ENCODE results near the gene HPDL.
"Not testable (repeated sequence)": the region's sequence is repeated elsewhere in the genome, so short reads cannot be mapped to it uniquely, and the experiment has no call there.

Gene HPDL

DNA sequence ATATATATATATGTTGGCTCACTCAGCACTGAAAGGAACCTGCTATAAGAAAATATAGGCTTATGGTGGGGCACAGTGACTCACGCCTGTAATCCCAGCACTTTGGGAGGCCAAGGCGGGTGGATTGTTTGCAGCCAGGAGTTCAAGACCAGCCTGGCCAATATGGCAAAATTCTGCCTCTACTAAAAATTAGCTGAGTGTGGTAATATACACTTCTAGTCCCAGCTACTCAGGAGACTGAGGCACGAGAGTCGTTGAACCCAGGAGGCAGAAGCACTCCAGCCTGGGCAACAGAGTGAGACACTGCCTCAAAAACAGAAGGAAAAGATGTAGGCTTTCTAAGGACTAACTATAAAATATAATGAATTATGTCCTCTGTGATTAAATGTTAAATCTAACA lies 28.1 kb downstream of the HPDL start:
- no peak for DNase-seq (ENCODE audit: low spot score)
- TF ChIP-seq, protein P1, sequence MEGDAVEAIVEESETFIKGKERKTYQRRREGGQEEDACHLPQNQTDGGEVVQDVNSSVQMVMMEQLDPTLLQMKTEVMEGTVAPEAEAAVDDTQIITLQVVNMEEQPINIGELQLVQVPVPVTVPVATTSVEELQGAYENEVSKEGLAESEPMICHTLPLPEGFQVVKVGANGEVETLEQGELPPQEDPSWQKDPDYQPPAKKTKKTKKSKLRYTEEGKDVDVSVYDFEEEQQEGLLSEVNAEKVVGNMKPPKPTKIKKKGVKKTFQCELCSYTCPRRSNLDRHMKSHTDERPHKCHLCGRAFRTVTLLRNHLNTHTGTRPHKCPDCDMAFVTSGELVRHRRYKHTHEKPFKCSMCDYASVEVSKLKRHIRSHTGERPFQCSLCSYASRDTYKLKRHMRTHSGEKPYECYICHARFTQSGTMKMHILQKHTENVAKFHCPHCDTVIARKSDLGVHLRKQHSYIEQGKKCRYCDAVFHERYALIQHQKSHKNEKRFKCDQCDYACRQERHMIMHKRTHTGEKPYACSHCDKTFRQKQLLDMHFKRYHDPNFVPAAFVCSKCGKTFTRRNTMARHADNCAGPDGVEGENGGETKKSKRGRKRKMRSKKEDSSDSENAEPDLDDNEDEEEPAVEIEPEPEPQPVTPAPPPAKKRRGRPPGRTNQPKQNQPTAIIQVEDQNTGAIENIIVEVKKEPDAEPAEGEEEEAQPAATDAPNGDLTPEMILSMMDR (IDR thresholded peaks at IDR 0.05): no peak
- Histone ChIP-seq H3K4me3 (no peak overlapping the region), H3K27ac (no peak overlapping the region)

DNA sequence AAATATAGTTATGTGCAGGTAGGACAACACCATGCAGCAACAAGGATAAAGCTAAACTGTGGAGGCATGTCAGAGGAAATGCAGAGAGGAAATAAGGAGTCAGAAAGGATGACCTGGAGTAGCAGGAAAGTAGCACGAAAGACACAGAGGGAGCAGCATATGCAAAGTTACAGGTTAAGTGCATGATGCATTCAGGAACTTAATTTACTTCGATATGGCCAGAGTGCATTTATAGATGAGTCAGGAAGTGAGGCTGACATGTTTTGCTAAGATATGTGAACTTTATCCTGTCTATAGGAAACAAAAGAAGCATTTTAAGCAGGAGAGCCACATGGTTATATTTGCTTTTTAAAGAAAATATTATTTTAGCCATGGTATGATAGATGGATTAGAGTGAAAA lies 29.0 kb downstream of the HPDL start:
- no peak for DNase-seq (ENCODE audit: low spot score)

DNA sequence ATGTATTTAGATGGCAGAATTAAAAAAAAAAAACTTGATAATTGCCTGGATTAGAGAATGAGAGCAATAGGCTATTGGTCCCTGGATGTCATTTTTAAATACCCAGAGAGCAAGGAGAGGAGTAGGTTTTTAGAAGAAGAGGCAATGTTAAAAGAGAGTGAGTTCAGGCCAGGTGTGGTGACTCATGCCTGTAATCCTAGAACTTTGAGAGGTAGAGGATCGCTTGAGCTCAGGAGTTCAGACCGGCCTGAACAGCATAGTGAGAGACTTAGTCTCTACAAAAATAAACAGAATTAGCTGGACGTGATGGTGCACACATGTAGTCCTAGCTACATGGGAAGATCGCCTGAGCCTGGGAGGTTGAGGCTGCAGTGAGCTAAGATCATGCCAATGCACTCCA lies 29.5 kb downstream of the HPDL start:
- Histone ChIP-seq H3K4me3 (no peak overlapping the region), H3K27ac (no peak overlapping the region)
- TF ChIP-seq, protein P1 (IDR thresholded peaks at IDR 0.05): no peak
- DNase-seq (ENCODE audit: low spot score): no peak

More for the DNA sequence above, 29.0 kb downstream of the HPDL start:
- no peak overlapping the region for H3K4me3 ChIP-seq
- H3K27ac ChIP-seq: no peak overlapping the region
- TF ChIP-seq, protein P1 (IDR thresholded peaks at IDR 0.05): no peak

DNA sequence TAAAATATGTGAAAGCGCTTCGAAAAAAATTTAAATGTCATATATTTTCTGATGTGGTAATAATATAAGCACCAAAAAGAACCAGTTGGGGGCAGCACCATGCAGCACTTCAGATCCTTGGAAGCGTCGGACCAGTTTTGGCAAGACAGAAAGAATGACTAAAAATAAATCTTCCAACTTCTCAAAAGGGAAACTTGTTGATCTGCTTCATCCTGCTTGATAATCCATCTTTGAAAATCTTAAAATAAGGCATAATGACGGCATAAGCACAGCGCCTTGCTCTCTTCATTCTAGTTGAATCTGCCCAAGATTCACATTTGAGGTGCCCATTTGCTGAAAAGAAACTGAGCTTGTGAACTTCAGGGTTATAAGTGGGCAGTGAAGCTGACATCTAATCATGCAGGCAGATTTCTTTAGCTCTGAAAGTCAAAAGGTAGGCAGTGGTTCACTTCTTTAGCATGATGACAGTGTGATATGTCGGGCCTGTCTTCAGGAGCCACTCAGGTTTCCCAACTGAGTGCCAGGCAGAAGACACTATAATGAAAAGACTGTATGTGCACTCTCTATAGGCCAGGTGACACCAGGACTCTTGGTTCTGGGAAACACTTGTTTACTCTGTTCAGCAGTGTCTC lies 33.3 kb downstream of the HPDL start:
- TF ChIP-seq, protein P1 (IDR thresholded peaks at IDR 0.05): peak; percentile 51
- DNase-seq (ENCODE audit: low spot score): no peak
- peak overlapping the region; percentile 32 for H3K4me3 ChIP-seq
- H3K27ac ChIP-seq: peak overlapping the region; percentile 63 to 75

DNA sequence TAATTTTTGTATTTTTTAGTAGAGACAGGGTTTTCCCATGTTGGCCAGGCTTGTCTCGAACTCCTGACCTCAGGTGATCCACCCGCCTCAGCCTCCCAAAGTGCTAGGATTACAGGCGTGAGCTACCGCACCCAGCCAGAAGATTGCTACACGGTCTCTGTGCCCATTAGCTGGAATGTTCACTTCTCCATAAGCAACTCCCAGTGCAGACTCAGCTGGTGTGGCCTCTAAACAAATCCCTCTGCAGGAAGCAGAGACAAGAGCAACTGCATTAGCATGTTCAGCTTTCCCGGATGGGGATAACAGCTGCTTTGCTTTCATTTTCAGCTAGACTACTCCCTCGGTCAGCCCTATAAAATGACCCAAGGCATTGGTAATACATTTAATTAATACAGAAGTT lies 34.3 kb downstream of the HPDL start:
- peak overlapping the region; percentile 54 for H3K4me3 ChIP-seq
- DNase-seq (ENCODE audit: low spot score): not testable (repeated sequence)
- peak overlapping the region; percentile 63 to 75 for H3K27ac ChIP-seq

DNA sequence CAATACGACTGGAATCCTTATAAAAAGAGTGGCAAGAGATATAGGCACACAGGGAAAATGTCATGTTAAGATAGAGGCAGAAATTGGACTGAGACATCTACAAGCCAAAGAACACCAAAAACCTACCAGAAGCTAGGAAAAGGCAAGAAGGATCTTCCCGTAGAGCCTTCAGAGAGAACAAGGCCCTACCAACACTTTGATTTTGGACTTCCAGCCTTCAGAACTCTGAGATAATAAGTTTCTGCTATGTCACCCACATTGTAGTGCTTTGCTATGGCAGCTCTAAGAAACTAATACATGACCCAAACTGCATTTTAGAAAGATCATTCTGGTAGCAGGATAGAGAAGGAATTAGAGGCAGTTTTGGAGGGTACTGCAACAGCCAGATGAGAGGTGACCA lies 37.6 kb downstream of the HPDL start:
- Histone ChIP-seq H3K27ac (no peak overlapping the region), H3K4me3 (no peak overlapping the region)
- DNase-seq (ENCODE audit: low spot score): no peak
- TF ChIP-seq, protein P1 (IDR thresholded peaks at IDR 0.05): no peak

DNA sequence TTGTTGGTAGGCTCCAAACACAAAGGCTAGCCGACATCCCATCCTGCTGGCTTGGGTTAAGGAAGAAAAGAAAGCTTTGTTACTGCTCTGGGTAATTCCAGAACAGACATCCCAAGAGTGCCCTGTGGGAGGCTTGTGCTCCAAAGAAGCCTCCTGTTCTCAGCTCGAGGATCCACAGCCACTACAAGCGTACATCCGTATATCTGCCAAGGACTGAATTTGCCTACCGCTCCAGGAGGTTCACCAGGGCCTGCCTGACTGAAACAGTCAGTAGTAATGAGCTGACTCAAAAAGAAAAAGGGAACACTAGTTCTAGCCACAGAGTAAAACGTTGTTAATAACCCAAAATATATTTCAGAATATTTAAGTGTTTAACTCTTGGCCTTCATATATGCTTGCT lies 38.4 kb downstream of the HPDL start:
- TF ChIP-seq, protein P1 (IDR thresholded peaks at IDR 0.05): no peak
- Histone ChIP-seq H3K27ac (no peak overlapping the region), H3K4me3 (no peak overlapping the region)
- DNase-seq (ENCODE audit: low spot score): no peak

All from coronary artery (tissue), 2 donors.